A549 treated with AZD9567 at 1 μM for 4 hours (cell line): ENCODE data around the gene DNAAF8. TPM values are rescaled to one million over a fixed set of nuclear protein-coding genes. Genes with fewer than 3 reads are reported as not detected.

ENCODE experiments used
- total RNA-seq: library from RNA; stranded (reverse); fragments of 200-300 nt; extraction: Qiagen RNA extraction; gene quantifications from 5 replicates; pipeline ENCODE4 v1.2.3, GENCODE V29; 2022; ENCODE audit not compliant: insufficient read depth

DNAAF8 gene
- 1.3 to 1.7 TPM (median 1.5 TPM) in 4 of 5 replicates, not detected in the other for total RNA-seq

GRCh38 chr16:4734063-4734729, at the start of gene DNAAF8, which contains the start of gene ANKS3:
DNAAF8 (plus strand) TSS chr16:4734537; CDS start chr16:4736515, 1,978 bp downstream.
ANKS3 (minus strand) TSS chr16:4734271; CDS start chr16:4730149, 4,122 bp downstream.

GRCh38 chr16:4693296-4693955, 40.9 kb upstream of the DNAAF8 start, which contains the start of gene NUDT16L1:
NUDT16L1 (plus strand) TSS chr16:4693562; CDS start chr16:4693727, 165 bp downstream.

GRCh38 chr16:4766875-4767628, 32.7 kb downstream of the DNAAF8 start, which contains the start of gene ZNF500:
ZNF500 (minus strand) TSS chr16:4767162; CDS start chr16:4765978, 1,184 bp downstream.

GRCh38 chr16:4787627-4788482, 53.5 kb downstream of the DNAAF8 start, which contains the start of gene SEPTIN12:
SEPTIN12 (minus strand) TSS chr16:4788345; CDS start chr16:4787645, 700 bp downstream.

GRCh38 chr16:4795181-4795827, 61.0 kb downstream of the DNAAF8 start, which contains the start of gene SMIM22:
SMIM22 (plus strand) TSS chr16:4795369; CDS start chr16:4795735, 366 bp downstream.

Other genes with a start within 250 kb of the DNAAF8 start
- 12.3 to 15.7 TPM (median 13.9 TPM) in 5 replicates for gene CDIP1, start 195.8 kb upstream of the DNAAF8 start, total RNA-seq
- 0.02 to 0.06 TPM (median 0.05 TPM) in 3 of 5 replicates, not detected in the others for gene C16orf96, start 178.2 kb upstream of the DNAAF8 start, total RNA-seq
- 35.1 to 62.2 TPM (median 56.6 TPM) in 5 replicates for gene UBALD1, start 119.6 kb upstream of the DNAAF8 start, total RNA-seq
- gene MGRN1, start 109.7 kb upstream of the DNAAF8 start, total RNA-seq = 40.8 to 50.4 TPM (median 44.0 TPM) in 5 replicates
- 15.7 to 28.4 TPM (median 26.0 TPM) in 5 replicates for gene NUDT16L1, start 41.0 kb upstream of the DNAAF8 start, total RNA-seq
- 17.4 to 28.8 TPM (median 27.4 TPM) in 5 replicates for gene ANKS3, start 266 bp upstream of the DNAAF8 start, total RNA-seq
- gene ZNF500, start 32.6 kb downstream of the DNAAF8 start, total RNA-seq = 8.0 to 14.9 TPM (median 8.8 TPM) in 5 replicates
- gene SEPTIN12, start 53.8 kb downstream of the DNAAF8 start, total RNA-seq = 0.18 to 0.26 TPM in 2 of 5 replicates, not detected in the others
- gene SMIM22, start 60.8 kb downstream of the DNAAF8 start, total RNA-seq = not detected in 5 replicates
- gene ROGDI, start 68.1 kb downstream of the DNAAF8 start, total RNA-seq = 14.7 to 26.6 TPM (median 16.5 TPM) in 5 replicates
- gene GLYR1, start 112.8 kb downstream of the DNAAF8 start, total RNA-seq = 43.4 to 47.9 TPM (median 46.8 TPM) in 5 replicates
- gene UBN1, start 112.9 kb downstream of the DNAAF8 start, total RNA-seq = 27.4 to 28.9 TPM (median 28.1 TPM) in 5 replicates
- gene PPL, start 202.6 kb downstream of the DNAAF8 start, total RNA-seq = 2.8 to 3.8 TPM (median 3.6 TPM) in 5 replicates
- 0.02 to 0.08 TPM (median 0.03 TPM) in 4 of 5 replicates, not detected in the other for gene SEC14L5, start 223.8 kb downstream of the DNAAF8 start, total RNA-seq